HepG2 (cell line): ENCODE measurements around the gene RPS6KL1. TPM values are rescaled to one million over a fixed set of nuclear protein-coding genes. Genes with fewer than 3 reads are reported as not detected.
A peak's percentile ranks its signal among the peaks of the same experiment; 100 is the strongest.

Experiments
- NFATC3 ChIP-seq: sonication (generic); formaldehyde crosslinking; IDR thresholded peaks from 2 replicates; pipeline ENCODE4 v1.5.1; 2020; ENCODE audit warnings: mild to moderate bottlenecking, missing genetic modification reagents
- SOX5 ChIP-seq: IDR thresholded peaks from 2 replicates; pipeline ENCODE4 v1.6.1; 2016; ENCODE audit warnings: borderline replicate concordance
- THYN1 ChIP-seq: sonication (generic); formaldehyde crosslinking; IDR thresholded peaks from 2 replicates; pipeline ENCODE4 v1.8.1; 2023; ENCODE audit warnings: low read depth, mild to moderate bottlenecking, moderate library complexity, missing genetic modification reagents, borderline replicate concordance
- TMF1 ChIP-seq: sonication (generic); formaldehyde crosslinking; IDR thresholded peaks from 2 replicates; pipeline ENCODE4 v1.8.1; 2022; ENCODE audit warnings: low read depth, missing genetic modification reagents
- ZFP41 ChIP-seq: sonication (generic); formaldehyde crosslinking; IDR thresholded peaks from 2 replicates; pipeline ENCODE4 v1.4.0; 2020; ENCODE audit warnings: mild to moderate bottlenecking, missing genetic modification reagents, borderline replicate concordance
- ZNF3 ChIP-seq: IDR thresholded peaks from 2 replicates; pipeline ENCODE4 v1.7.0; 2017; ENCODE audit warnings: inconsistent platforms
- ZNF430 ChIP-seq: sonication (generic); formaldehyde crosslinking; IDR thresholded peaks from 2 replicates; pipeline ENCODE4 v1.9.0; 2021; ENCODE audit warnings: mild to moderate bottlenecking, missing genetic modification reagents
- ZNF567 ChIP-seq: sonication (generic); formaldehyde crosslinking; IDR thresholded peaks from 2 replicates; pipeline ENCODE4 v1.8.1; 2023; ENCODE audit warnings: mild to moderate bottlenecking, missing genetic modification reagents, borderline replicate concordance
- polyA plus RNA-seq, 8 experiments: library from polyadenylated mRNA; depleted of rRNA in 3 of 8; stranded (reverse) in 7 of 8; unstranded in 1 of 8; fragments of >200 nt; fragmentation: Illumina TruSeq in 4 of 8; extraction: Trizol in 4 of 8; gene quantifications; 2 replicates each; pipeline versions ENCODE4 v1.2.1 to v1.2.3, GENCODE V29; 2011 to 2016; ENCODE audit warnings: low read depth in 4 of 8, missing spikeins in 1 of 8, mixed read lengths in 1 of 8; ENCODE audit not compliant: insufficient read depth in 1 of 8
- total RNA-seq, 5 experiments: library from RNA; depleted of rRNA; stranded (reverse); fragments of >200 nt; fragmentation: Illumina TruSeq; extraction: Trizol; gene quantifications; 2 replicates each; pipeline ENCODE4 v1.2.3, GENCODE V29; 2016; ENCODE audit warnings: low read depth in 1 of 5
- TF ChIP-seq, protein P1 (sequence below): sonication (generic); formaldehyde crosslinking; IDR thresholded peaks from 2 replicates; pipeline ENCODE4 v1.4.0; 2020; ENCODE audit warnings: missing genetic modification reagents
- TF ChIP-seq, protein P2 (sequence below): IDR thresholded peaks from 2 replicates; pipeline ENCODE4 v1.6.1; 2016; ENCODE audit warnings: missing compliant biosample characterization, missing genetic modification reagents, borderline replicate concordance
- TF ChIP-seq, protein P3 (sequence below): sonication (generic); formaldehyde crosslinking; IDR thresholded peaks from 2 replicates; pipeline ENCODE4 v1.4.0; 2020; ENCODE audit warnings: missing genetic modification reagents, mild to moderate bottlenecking, borderline replicate concordance
- TF ChIP-seq, protein P4 (sequence below): sonication (generic); formaldehyde crosslinking; IDR thresholded peaks from 2 replicates; pipeline ENCODE4 v1.5.0; 2020; ENCODE audit warnings: mild to moderate bottlenecking, missing genetic modification reagents, borderline replicate concordance
- TF ChIP-seq, protein P5 (sequence below): sonication (generic); formaldehyde crosslinking; IDR thresholded peaks from 2 replicates; pipeline ENCODE4 v1.9.0; 2021; ENCODE audit warnings: missing genetic modification reagents, borderline replicate concordance

The RPS6KL1 gene
- total and polyA plus RNA-seq, 2 of the 13 experiments (the other 11 are each of a cell fraction or from before 2014, with no cell fraction given), result 6.5 to 11.5 TPM

DNA sequence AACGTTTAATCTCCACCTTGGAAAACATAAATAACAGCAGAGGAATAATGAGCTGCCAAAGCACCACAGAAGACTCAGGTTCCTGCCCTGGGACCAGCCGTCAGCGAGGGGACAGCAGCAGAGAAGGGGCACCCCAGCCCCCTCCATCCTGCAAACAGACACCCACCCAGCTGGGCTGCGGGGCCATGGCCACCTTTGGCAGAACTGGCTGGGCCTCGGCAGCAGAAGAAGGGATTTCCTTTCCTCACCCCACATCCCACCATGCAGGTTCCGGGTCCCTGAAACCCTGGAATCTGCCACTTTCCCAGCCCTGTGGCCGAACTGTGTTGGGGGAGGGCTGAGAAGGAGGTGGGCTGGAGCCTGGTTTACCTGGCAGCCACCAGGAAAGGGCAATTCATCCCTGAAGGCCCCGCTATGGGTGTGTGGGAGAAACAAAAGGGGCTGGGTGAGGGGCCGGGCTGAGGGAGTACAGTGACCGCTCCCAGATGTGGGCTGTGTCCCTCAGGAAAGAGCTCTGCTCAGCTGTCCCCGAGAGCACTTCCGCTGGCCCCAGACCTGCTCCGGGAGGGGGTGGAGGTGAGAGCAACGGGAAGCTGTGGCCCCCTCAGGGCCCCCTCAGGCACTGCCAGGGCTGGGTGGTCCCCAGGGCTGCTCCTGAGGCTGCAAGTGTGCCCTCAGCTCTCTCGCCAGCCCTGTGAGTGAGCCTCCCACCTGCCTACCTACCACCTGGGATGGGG, 28.6 kb upstream of the RPS6KL1 start (continued):
- TF ChIP-seq, protein P1, sequence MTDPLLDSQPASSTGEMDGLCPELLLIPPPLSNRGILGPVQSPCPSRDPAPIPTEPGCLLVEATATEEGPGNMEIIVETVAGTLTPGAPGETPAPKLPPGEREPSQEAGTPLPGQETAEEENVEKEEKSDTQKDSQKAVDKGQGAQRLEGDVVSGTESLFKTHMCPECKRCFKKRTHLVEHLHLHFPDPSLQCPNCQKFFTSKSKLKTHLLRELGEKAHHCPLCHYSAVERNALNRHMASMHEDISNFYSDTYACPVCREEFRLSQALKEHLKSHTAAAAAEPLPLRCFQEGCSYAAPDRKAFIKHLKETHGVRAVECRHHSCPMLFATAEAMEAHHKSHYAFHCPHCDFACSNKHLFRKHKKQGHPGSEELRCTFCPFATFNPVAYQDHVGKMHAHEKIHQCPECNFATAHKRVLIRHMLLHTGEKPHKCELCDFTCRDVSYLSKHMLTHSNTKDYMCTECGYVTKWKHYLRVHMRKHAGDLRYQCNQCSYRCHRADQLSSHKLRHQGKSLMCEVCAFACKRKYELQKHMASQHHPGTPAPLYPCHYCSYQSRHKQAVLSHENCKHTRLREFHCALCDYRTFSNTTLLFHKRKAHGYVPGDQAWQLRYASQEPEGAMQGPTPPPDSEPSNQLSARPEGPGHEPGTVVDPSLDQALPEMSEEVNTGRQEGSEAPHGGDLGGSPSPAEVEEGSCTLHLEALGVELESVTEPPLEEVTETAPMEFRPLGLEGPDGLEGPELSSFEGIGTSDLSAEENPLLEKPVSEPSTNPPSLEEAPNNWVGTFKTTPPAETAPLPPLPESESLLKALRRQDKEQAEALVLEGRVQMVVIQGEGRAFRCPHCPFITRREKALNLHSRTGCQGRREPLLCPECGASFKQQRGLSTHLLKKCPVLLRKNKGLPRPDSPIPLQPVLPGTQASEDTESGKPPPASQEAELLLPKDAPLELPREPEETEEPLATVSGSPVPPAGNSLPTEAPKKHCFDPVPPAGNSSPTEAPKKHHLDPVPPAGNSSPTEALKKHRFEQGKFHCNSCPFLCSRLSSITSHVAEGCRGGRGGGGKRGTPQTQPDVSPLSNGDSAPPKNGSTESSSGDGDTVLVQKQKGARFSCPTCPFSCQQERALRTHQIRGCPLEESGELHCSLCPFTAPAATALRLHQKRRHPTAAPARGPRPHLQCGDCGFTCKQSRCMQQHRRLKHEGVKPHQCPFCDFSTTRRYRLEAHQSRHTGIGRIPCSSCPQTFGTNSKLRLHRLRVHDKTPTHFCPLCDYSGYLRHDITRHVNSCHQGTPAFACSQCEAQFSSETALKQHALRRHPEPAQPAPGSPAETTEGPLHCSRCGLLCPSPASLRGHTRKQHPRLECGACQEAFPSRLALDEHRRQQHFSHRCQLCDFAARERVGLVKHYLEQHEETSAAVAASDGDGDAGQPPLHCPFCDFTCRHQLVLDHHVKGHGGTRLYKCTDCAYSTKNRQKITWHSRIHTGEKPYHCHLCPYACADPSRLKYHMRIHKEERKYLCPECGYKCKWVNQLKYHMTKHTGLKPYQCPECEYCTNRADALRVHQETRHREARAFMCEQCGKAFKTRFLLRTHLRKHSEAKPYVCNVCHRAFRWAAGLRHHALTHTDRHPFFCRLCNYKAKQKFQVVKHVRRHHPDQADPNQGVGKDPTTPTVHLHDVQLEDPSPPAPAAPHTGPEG (CRISPR knock-in tag), result no peak
- TF ChIP-seq ZNF430 (no peak; the same call in 1 of the 2 replicates), ZFP41 (CRISPR knock-in tag) (no peak), NFATC3 (CRISPR knock-in tag) (no peak), SOX5 (CRISPR knock-in tag) (no peak), TMF1 (CRISPR knock-in tag) (no peak), THYN1 (CRISPR knock-in tag) (no peak), ZNF3 (CRISPR knock-in tag) (no peak), ZNF567 (CRISPR knock-in tag) (0 out of 2 replicates have a peak, but pooled peaks have one; percentile 51)
- TF ChIP-seq, protein P2, sequence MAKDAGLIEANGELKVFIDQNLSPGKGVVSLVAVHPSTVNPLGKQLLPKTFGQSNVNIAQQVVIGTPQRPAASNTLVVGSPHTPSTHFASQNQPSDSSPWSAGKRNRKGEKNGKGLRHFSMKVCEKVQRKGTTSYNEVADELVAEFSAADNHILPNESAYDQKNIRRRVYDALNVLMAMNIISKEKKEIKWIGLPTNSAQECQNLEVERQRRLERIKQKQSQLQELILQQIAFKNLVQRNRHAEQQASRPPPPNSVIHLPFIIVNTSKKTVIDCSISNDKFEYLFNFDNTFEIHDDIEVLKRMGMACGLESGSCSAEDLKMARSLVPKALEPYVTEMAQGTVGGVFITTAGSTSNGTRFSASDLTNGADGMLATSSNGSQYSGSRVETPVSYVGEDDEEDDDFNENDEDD (CRISPR knock-in tag), result no peak; the same call in 1 of the 2 replicates
- TF ChIP-seq, protein P3, sequence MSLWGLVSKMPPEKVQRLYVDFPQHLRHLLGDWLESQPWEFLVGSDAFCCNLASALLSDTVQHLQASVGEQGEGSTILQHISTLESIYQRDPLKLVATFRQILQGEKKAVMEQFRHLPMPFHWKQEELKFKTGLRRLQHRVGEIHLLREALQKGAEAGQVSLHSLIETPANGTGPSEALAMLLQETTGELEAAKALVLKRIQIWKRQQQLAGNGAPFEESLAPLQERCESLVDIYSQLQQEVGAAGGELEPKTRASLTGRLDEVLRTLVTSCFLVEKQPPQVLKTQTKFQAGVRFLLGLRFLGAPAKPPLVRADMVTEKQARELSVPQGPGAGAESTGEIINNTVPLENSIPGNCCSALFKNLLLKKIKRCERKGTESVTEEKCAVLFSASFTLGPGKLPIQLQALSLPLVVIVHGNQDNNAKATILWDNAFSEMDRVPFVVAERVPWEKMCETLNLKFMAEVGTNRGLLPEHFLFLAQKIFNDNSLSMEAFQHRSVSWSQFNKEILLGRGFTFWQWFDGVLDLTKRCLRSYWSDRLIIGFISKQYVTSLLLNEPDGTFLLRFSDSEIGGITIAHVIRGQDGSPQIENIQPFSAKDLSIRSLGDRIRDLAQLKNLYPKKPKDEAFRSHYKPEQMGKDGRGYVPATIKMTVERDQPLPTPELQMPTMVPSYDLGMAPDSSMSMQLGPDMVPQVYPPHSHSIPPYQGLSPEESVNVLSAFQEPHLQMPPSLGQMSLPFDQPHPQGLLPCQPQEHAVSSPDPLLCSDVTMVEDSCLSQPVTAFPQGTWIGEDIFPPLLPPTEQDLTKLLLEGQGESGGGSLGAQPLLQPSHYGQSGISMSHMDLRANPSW (CRISPR knock-in tag), result no peak
- TF ChIP-seq, protein P4, sequence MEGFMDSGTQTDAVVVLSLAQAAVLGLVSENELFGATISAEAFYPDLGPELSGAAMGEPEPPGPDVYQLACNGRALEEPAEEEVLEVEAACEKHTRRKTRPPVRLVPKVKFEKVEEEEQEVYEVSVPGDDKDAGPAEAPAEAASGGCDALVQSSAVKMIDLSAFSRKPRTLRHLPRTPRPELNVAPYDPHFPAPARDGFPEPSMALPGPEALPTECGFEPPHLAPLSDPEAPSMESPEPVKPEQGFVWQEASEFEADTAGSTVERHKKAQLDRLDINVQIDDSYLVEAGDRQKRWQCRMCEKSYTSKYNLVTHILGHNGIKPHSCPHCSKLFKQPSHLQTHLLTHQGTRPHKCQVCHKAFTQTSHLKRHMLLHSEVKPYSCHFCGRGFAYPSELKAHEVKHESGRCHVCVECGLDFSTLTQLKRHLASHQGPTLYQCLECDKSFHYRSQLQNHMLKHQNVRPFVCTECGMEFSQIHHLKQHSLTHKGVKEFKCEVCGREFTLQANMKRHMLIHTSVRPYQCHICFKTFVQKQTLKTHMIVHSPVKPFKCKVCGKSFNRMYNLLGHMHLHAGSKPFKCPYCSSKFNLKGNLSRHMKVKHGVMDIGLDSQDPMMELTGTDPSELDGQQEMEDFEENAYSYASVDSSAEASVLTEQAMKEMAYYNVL (CRISPR knock-in tag), result peak; percentile 19; the same call in 1 of the 2 replicates
- TF ChIP-seq, protein P5, sequence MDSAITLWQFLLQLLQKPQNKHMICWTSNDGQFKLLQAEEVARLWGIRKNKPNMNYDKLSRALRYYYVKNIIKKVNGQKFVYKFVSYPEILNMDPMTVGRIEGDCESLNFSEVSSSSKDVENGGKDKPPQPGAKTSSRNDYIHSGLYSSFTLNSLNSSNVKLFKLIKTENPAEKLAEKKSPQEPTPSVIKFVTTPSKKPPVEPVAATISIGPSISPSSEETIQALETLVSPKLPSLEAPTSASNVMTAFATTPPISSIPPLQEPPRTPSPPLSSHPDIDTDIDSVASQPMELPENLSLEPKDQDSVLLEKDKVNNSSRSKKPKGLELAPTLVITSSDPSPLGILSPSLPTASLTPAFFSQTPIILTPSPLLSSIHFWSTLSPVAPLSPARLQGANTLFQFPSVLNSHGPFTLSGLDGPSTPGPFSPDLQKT (CRISPR knock-in tag), result no peak
